ENCODE results near the gene FRMPD3. TPM values are rescaled to one million over a fixed set of nuclear protein-coding genes. Genes with fewer than 3 reads are reported as not detected.
"Not testable (repeated sequence)": the region's sequence is repeated elsewhere in the genome, so short reads cannot be mapped to it uniquely, and the experiment has no call there.

Gene FRMPD3
- total RNA-seq (2014; rRNA removed; shearing (Covaris generic)), result 0.11 and 0.15 TPM in 2 replicates

GRCh38 chrX:107448998-107449835 is at the start of gene FRMPD3:
TSS of gene FRMPD3 (plus strand) at chrX:107449652. CDS start at chrX:107526589, 76,937 bp downstream.
- DNase-seq (ENCODE audit: low read depth), result peak; percentile 28

- no peak for DNase-seq (ENCODE audit: low read depth)
Measured at GRCh38 chrX:107420571-107420970, 28.9 kb upstream of the FRMPD3 start.

- no peak for DNase-seq (ENCODE audit: low read depth)
Measured at GRCh38 chrX:107421337-107421861, 28.1 kb upstream of the FRMPD3 start.

- peak; percentile 34 for DNase-seq (ENCODE audit: low read depth)
Measured at GRCh38 chrX:107429090-107429489, 20.4 kb upstream of the FRMPD3 start.

GRCh38 chrX:107440187-107440586 is 9.3 kb upstream of the FRMPD3 start:
- no peak for DNase-seq (ENCODE audit: low read depth)

GRCh38 chrX:107440692-107441091 is 8.8 kb upstream of the FRMPD3 start:
- no peak for DNase-seq (ENCODE audit: low read depth)

- DNase-seq (ENCODE audit: low read depth), result no peak
Measured at GRCh38 chrX:107442914-107443527, 6.4 kb upstream of the FRMPD3 start.

GRCh38 chrX:107445146-107445545 is 4.3 kb upstream of the FRMPD3 start:
- DNase-seq (ENCODE audit: low read depth), result no peak

- DNase-seq (ENCODE audit: low read depth), result no peak
Measured at GRCh38 chrX:107445631-107446030, 3.8 kb upstream of the FRMPD3 start.

GRCh38 chrX:107447642-107448041 is 1.8 kb upstream of the FRMPD3 start:
- DNase-seq (ENCODE audit: low read depth), result no peak

- DNase-seq (ENCODE audit: low read depth), result no peak
Measured at GRCh38 chrX:107448625-107448997, 841 bp upstream of the FRMPD3 start.

- DNase-seq (ENCODE audit: low read depth), result peak; percentile 33
Measured at GRCh38 chrX:107450823-107451509, 1.5 kb downstream of the FRMPD3 start.

- no peak for DNase-seq (ENCODE audit: low read depth)
Measured at GRCh38 chrX:107451731-107452130, 2.3 kb downstream of the FRMPD3 start.

GRCh38 chrX:107452581-107452980 is 3.1 kb downstream of the FRMPD3 start:
- DNase-seq (ENCODE audit: low read depth), result no peak

GRCh38 chrX:107454302-107454701 is 4.8 kb downstream of the FRMPD3 start:
- peak; percentile 68 for DNase-seq (ENCODE audit: low read depth)

- no peak for DNase-seq (ENCODE audit: low read depth)
Measured at GRCh38 chrX:107457289-107457688, 7.8 kb downstream of the FRMPD3 start.

GRCh38 chrX:107465932-107466620 is 16.6 kb downstream of the FRMPD3 start:
- no peak for DNase-seq (ENCODE audit: low read depth)

GRCh38 chrX:107467271-107467670 is 17.8 kb downstream of the FRMPD3 start:
- DNase-seq (ENCODE audit: low read depth), result no peak

- DNase-seq (ENCODE audit: low read depth), result no peak
Measured at GRCh38 chrX:107470198-107470597, 20.7 kb downstream of the FRMPD3 start.

- no peak for DNase-seq (ENCODE audit: low read depth)
Measured at GRCh38 chrX:107470971-107471370, 21.5 kb downstream of the FRMPD3 start.

GRCh38 chrX:107471420-107471819 is 22.0 kb downstream of the FRMPD3 start:
- not testable (repeated sequence) for DNase-seq (ENCODE audit: low read depth)

- DNase-seq (ENCODE audit: low read depth), result no peak
Measured at GRCh38 chrX:107477406-107477805, 28.0 kb downstream of the FRMPD3 start.

Measured in Daoy (cell line).